Transverse colon (tissue), 3 donors: Measurements from ENCODE around the gene NSMF.

Experiments
- CTCF ChIP-seq, 5 experiments: fragments of 200-600 bp in 3 of 5; fragments of 450-650 bp in 2 of 5; sonication (generic) in 3 of 5; IDR thresholded peaks; 1 replicate in 2 of 5; 2 replicates in 3 of 5; pipeline ENCODE4 v1.5.1; 2016 to 2017; ENCODE audit warnings: antibody characterized with exemption in 5 of 5, inconsistent platforms in 3 of 5, mild to moderate bottlenecking in 2 of 5, moderate library complexity in 1 of 5
- POLR2A ChIP-seq: fragments of 450-650 bp; IDR thresholded peaks from one replicate; pipeline ENCODE4 v1.6.1; 2016; ENCODE audit warnings: antibody characterized with exemption, mild to moderate bottlenecking, moderate library complexity

DNA sequence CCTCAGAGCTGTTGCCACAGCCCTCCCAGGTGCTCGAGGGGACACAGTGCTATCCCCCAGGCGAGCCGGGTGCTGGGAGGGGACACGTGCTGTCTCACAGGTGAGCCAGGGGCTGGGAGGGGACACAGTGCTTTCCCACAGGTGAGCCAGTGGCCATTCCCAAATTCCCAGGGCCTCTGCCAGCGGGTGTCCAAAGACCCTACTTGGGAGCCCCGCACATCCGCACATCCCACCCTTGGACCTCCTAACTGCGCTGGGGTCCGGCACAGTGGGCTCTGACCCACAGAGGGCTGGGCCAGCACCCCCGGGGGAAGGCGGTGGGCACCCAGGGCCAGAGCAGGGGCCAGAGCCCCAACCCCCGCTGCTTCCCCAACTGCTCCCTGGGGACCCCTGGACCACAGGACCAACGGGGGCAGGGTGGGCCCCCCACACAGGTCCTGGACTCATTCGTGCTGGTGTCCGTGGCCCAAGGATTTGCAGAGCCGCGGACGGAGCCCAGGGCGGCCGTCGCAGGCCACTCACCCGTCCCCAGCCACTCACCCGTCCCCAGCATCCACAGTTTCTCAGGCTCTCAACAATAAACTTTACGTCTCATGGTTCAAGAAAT is 54.1 kb downstream of the NSMF start:
- TF ChIP-seq CTCF (IDR thresholded peaks at IDR 0.05) (no peak), POLR2A (no peak)
